Measurements from ENCODE around the gene SETMAR. TPM values are rescaled to one million over a fixed set of nuclear protein-coding genes. Genes with fewer than 3 reads are reported as not detected.
"Not testable (repeated sequence)": the region's sequence is repeated elsewhere in the genome, so short reads cannot be mapped to it uniquely, and the experiment has no call there.

The SETMAR gene
- total RNA-seq, 4 donors from 2014 or later: 24.7 to 30.3 (median 28.4) TPM

DNA sequence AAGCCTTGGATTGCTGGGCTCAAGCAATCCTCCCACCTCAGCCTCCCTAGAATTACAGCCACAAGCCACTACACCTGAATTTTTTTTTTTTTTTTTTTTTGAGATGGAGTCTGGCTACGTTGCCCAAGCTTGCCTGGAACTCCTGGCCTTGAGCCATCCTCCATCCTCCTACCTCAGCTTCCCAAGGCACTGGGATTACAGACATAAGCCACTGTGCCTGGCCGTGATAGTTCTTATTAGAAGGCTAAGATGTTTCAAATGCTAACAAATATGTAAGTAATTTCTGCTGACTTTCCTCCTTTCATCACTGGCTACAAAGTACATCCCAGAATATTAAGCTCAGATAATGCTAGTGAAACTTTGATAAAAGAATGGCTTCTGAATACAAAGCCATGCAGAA, 5.7 kb upstream of the SETMAR start:
- DNase-seq (ENCODE audit: low spot score): no peak
- TF ChIP-seq, protein P1, sequence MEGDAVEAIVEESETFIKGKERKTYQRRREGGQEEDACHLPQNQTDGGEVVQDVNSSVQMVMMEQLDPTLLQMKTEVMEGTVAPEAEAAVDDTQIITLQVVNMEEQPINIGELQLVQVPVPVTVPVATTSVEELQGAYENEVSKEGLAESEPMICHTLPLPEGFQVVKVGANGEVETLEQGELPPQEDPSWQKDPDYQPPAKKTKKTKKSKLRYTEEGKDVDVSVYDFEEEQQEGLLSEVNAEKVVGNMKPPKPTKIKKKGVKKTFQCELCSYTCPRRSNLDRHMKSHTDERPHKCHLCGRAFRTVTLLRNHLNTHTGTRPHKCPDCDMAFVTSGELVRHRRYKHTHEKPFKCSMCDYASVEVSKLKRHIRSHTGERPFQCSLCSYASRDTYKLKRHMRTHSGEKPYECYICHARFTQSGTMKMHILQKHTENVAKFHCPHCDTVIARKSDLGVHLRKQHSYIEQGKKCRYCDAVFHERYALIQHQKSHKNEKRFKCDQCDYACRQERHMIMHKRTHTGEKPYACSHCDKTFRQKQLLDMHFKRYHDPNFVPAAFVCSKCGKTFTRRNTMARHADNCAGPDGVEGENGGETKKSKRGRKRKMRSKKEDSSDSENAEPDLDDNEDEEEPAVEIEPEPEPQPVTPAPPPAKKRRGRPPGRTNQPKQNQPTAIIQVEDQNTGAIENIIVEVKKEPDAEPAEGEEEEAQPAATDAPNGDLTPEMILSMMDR (IDR thresholded peaks at IDR 0.05): no peak
- ATAC-seq (ENCODE audit: low FRiP score): no peak

DNA sequence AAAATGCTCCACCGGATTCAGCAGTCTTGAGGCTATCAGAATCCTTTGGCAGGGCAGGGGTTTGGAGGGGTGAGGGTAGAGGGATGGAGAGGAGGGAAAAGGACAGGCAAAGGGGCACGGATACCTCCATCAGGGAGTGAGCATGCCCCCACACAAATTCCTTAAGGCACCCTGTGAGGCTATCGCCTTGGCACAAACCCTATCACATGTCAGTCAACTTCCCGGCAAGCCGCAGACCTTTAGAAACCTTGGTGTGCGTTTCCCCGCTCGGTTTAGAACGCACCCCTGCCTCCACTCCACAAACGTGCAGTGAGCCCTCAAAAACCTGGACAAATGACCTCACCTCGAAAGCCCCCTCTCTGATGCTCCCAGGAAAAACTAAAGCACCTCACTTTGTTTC, 422 bp upstream of the SETMAR start:
- ATAC-seq (ENCODE audit: low FRiP score) (no peak), DNase-seq (ENCODE audit: low spot score) (no peak)
- TF ChIP-seq, protein P1 (IDR thresholded peaks at IDR 0.05): no peak

DNA sequence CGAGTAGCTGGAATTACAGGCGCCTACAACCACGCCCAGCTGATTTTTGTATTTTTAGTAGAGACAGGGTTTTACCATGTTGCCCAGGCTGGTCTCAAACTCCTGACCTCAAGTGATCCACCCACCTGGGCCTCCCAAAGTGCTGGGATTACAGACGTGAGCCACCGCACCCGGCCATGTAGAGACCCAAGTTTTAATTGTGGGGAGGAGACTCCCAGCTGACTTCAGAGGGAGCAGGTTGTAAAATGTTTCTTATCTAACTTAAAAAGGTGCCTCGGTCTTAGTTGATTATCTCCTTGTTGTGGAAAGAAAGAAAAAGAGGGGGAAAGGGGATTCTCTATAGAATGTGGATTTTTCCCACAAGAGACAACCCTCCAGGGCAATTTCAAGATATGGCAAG, 2.0 kb downstream of the SETMAR start:
- not testable (repeated sequence) for DNase-seq (ENCODE audit: low spot score); ATAC-seq (ENCODE audit: low FRiP score)

DNA sequence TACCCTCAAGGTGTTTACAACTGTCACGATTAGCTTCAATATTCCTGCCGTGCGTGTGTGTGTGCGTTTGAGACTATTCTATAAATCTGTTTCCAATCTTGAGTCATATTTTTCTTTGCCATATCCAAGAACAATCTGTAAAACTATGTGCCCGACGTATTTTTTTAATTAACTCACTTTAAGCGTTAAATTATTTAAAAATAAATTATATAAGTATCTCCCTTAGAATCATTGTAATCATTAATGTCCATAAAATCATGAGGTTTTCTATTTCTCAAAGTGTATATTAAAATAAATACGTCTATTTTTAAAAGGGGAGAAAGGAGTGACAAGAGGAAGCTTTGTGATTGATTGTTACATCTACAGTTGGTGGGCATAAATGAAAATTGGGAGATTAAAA, 2.9 kb downstream of the SETMAR start:
- DNase-seq (ENCODE audit: low spot score): no peak
- no peak for ATAC-seq (ENCODE audit: low FRiP score)
- TF ChIP-seq, protein P1 (IDR thresholded peaks at IDR 0.05): no peak

DNA sequence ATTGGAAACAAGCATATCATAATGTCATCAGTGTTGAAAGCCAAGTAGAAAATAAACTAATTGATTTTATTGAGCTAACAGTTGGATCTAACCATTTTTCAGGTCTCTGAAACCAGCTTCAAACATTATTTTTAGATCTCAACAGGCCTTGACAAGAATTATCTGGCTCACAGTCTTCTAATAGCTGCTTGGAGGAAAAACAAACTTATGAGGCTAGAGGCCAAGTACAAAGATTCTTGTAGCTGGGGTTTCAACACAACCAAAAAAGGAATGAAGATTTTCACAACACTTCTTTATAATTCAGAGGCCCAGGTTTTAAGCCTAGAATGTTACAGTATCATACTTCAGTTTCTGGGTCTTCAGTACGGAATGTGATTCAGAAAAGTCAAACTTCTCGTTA, 3.7 kb downstream of the SETMAR start:
- DNase-seq (ENCODE audit: low spot score) (no peak), ATAC-seq (ENCODE audit: low FRiP score) (no peak)
- TF ChIP-seq, protein P1 (IDR thresholded peaks at IDR 0.05): no peak

DNA sequence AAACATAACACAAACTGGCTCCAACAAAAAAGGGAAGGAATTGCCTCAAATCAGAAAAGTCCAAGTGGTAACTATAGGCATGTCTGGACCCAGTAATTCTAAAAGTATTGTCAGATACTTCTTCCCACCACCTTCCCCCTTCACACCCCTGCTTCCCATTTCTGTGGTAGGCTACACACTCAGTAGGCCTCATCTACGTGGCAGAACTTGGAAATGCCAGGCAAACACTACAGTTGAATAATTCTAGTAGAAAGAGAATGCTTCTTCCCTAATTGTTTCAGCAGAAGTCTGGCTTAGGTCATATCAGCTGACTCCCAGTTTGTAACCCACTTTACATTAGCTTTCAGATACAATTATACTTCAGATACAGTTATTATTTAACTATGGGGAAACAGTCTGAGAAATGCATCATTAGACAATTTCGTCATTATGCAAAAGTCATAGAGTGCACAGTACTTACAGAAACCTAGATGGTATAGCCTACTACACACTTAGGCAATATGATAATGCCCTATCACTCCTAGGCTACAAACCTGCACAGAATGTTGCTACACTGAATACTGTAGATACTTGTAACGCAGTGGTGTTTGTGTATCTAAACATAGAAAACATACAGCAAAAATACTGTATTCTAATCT, 6.4 kb downstream of the SETMAR start:
- DNase-seq (ENCODE audit: low spot score): no peak

DNA sequence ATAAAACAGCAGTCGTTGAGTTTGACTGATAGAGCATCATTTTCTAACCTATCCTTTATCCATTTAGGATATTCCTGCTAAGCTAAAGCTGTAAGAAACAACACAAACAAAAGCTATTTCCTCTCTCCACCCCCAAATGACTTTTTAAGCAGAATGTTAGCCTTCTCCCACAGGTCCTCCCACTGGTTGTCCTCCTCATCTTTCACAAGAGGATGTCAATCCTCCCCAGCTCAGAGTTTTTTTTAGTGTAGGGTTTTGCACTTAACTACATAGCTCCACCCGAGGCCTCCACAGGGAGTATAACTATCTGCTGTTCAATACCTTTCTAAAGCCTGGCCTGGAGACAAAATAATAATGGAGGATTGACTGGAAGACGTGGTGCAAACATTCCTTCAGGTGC, 7.8 kb downstream of the SETMAR start:
- TF ChIP-seq, protein P1 (IDR thresholded peaks at IDR 0.05): no peak
- no peak for ATAC-seq (ENCODE audit: low FRiP score)
- no peak for DNase-seq (ENCODE audit: low spot score)

More for the DNA sequence above, 6.4 kb downstream of the SETMAR start:
- TF ChIP-seq, protein P1 (IDR thresholded peaks at IDR 0.05): no peak
- no peak for ATAC-seq (ENCODE audit: low FRiP score)

Data from omental fat pad (tissue), 4 donors.